ENCODE measurements around the gene MALRD1. TPM values are rescaled to one million over a fixed set of nuclear protein-coding genes. Genes with fewer than 3 reads are reported as not detected.

Gene MALRD1
- total RNA-seq, 2 donors from 2014 or later, result 0.84 to 2.2 TPM

DNA sequence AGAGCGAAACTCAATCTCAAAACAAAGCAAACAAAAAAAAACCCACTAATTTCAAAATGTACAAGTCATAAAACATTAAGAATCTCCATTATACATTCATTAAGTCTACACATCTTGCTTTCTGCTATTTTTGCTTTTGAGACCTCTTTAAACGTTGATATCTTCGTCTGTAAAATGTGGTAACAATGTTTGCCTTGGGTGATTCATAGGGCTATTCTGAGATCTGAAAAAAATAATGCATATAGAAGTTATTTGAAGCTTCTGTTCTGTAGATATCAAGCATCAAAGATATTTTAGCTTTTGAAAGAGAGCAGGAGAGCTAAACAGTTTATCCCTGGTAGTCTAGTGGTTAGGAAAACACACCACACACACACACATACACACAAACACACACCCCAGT lies 609.5 kb downstream of the MALRD1 start:
- no peak for ATAC-seq
- intact Hi-C loops (cut with DNase I), result no loop called here
- DNase-seq, result no peak

DNA sequence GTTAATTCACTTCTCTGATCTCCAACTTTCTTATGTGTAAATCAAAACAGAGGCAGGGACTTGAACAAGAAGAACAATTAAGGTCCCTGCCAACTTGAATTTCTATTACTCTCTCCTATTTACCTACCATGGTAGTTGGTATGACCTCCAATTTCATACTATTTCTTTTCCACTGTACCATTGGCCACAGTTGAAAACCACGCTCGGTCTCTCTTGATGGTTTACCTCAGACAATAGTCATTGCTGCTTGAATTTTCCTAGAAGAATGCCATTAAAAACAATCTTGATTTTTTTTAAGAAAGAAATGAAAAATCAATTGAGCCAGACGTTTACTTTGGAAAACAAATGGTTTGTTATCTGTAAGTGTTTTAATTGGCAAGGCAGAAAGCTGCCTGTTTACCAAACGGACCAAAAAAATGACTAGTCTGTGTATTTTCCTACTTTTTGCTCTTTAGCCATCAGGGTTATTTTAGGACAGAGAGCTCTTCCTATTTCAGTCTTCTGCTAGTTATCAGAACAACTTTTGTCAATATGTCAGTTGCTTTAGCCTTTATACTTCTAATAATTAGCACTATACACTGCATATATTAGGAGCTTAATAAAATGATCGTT lies 610.1 kb downstream of the MALRD1 start:
- ATAC-seq (peak; percentile 38 to 74), DNase-seq (no peak)
- intact Hi-C loops (cut with DNase I), result no loop called here

DNA sequence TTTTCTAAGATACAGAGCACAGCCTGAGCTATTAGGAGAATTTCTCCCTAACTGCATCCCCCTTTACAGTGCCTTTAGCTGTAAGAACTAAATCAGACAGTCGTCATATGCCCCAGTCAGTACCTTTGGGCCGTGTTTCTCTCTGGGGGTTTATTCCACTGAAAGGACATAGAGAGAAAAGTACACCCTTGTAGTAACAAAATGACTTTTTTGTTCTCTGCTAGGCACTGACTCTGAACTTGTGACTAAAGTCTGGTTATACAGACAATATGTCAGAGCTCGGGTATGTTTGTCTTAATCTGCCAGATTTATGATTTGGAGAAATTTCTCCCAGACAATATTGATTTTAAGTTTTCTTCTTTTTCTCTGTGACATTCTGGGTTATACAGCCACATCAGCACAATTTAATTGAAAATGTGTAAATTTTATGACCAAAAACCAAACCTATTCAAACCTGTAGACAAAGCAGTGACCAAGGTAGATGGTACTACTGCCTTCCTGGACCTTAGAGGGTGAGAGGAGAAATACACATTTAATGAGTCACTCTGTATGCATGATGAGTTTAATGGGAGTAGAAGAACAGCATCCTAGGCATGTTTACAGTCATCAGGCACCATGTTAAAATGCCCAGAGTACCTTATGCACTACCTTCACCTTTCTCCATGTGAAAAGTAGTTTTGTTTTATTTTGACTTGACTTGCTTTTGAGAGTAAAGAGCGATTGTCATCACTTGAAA lies 611.5 kb downstream of the MALRD1 start:
- no peak for DNase-seq
- peak in 1 of 2 donors; percentile 93 for ATAC-seq
- intact Hi-C loops (cut with DNase I), result no loop called here

DNA sequence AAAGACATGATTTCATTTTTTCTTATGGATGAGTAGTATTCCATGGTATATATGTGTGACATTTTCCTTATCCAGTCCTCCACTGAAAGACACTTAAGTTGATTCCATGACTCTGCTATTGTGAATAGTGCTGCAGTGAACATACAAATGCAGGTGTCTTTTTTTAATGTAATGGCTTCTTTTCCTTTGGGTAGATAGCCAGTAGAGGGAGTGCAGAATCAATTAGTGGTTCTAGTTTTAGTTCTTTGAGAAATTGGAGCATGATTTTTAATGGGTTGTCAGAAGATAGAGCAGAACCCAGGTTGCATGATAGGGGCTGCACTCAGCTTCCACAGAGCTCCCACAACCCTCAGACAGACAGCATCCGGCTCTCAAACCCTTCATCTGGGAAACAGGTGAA lies 614.7 kb downstream of the MALRD1 start:
- ATAC-seq, result no peak
- intact Hi-C loops (cut with DNase I), result no loop called here
- no peak for DNase-seq

DNA sequence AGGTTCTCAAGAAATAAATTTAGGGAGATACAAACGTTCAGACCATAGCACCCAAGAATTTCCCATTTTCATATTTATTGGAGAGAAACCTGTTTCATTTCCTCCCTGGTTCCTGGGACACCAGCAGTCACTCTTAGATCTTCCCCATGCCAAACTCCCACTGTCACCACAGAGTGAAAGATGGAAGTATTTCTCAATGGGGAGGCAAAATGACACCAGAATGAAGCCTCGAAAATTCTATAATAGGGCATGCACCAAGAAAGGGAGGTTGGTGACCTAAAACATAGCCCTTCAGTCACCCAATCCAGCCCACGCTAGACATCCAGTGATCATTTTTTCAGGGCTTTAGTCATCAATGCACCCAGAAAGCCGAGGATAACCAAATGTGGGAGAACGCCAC lies 619.5 kb downstream of the MALRD1 start:
- ATAC-seq (no peak), DNase-seq (no peak)
- intact Hi-C loops (cut with DNase I), result no loop called here

DNA sequence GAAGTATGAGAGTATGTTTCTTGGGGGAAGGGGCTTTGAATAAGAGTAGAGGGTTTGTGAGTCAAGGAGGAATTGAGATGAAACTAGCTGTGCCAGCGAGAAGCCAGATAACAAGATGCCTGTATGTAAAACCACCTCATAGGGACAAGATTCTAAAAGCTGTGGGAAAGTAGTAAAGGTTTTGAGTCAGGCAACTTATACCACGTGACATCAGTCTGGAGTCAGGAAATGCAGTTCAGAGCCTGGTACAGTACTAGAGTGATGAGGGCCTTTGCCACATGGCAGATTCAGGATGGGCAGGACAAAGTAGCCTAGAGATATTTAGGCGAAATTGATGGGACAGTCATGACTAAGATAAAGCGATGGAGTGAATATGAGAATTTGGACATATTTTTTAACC lies 627.5 kb downstream of the MALRD1 start:
- DNase-seq (no peak), ATAC-seq (no peak)
- intact Hi-C loops (cut with DNase I), result no loop called here

DNA sequence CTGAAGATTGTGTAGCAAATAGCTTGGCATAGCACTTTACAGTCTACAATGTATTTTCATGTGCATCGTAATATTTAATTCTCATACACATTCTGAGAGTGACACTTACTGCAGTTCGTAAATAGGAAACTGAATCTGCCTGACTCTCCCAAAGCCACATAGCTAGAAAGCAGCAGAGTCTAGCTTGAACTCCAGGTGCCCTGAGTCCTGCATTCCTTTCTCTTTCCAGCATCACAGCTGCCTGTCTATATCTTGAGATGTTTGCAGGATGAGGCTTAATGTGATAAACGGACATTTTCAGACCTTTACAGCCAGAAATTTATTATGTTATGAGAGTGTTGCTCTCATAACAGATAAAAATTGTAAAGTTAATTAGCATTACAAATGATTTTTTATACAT lies 634.8 kb downstream of the MALRD1 start:
- DNase-seq (no peak), ATAC-seq (no peak)
- intact Hi-C loops (cut with DNase I), result no loop called here

DNA sequence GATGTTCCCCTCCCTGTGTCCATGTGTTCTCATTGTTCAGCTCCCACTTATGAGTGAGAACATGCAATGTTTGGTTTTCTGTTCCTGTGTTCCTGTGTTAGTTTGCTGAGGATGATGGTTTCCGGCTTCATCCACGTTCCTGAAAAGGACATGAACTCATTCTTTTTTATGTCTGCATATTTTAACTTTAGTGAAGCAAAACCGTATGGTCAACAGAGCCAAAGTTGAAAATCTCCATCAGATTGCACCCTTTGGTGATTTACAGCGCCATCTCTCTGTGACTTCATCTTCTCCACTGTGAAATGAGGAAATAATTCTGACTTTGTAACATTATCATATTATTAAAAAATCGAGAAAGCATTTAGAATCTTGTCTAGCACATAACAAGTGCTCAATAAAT lies 635.4 kb downstream of the MALRD1 start:
- DNase-seq (no peak), ATAC-seq (no peak)
- intact Hi-C loops (cut with DNase I), result no loop called here

DNA sequence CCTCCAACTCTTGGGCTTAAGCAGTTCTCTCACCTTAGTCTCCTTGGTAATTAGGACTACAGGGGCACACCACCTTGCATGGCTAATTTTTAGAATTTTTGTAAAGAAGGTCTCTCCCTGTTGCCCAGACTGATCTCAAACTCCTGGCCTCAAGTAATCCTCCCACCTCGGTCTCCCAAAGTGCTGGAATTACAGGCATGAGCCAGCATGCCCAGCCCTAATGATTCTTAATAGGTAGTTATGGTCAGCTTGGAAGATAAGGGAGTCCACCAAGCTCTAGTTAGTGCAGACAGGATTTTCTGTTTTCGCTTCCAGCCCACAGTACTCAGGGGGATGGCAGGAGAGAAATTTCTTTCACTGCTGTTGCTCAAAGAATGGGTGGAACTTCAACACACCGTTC lies 639.7 kb downstream of the MALRD1 start:
- ATAC-seq, result no peak
- no peak for DNase-seq
- intact Hi-C loops (cut with DNase I), result no loop called here

DNA sequence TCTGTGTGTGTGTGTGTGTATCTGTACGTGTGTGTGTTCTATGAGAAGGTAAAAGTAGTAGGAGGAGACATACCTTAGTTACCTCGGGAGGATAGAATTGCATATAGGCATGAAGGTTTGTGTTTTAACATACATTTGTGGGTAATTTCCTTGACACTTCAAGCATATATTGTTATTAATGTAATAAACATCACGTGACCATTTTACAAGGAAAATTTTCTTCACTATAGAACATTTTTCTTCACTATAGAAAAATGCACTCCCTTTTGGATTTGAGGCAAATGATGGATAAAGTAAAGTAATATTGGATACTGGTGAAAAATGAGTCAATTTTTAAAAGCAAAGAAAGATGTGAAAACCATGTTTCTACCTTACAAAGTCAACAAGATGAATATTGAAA lies 640.6 kb downstream of the MALRD1 start:
- ATAC-seq (no peak), DNase-seq (no peak)
- intact Hi-C loops (cut with DNase I), result no loop called here

DNA sequence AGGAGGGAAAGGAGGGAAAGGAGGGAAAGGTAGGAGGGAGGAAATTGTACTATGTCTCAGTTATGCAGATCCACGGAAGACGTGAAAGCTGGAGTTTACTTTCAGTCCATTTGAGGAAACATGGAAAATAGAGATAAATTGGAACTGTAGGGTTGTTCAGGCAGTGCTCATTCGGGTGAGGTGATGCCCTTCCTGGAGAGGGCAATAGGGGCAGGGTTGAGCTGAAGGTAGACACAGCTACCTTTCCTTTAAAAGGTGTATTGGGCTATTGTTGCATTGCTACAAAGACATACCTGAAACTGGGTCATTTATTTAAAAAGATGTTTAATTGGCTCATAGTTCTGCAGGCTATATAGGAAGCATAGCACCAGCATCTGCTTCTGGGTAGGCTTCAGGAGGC lies 650.7 kb downstream of the MALRD1 start:
- no peak for DNase-seq
- intact Hi-C loops (cut with DNase I), result no loop called here
- ATAC-seq, result no peak

DNA sequence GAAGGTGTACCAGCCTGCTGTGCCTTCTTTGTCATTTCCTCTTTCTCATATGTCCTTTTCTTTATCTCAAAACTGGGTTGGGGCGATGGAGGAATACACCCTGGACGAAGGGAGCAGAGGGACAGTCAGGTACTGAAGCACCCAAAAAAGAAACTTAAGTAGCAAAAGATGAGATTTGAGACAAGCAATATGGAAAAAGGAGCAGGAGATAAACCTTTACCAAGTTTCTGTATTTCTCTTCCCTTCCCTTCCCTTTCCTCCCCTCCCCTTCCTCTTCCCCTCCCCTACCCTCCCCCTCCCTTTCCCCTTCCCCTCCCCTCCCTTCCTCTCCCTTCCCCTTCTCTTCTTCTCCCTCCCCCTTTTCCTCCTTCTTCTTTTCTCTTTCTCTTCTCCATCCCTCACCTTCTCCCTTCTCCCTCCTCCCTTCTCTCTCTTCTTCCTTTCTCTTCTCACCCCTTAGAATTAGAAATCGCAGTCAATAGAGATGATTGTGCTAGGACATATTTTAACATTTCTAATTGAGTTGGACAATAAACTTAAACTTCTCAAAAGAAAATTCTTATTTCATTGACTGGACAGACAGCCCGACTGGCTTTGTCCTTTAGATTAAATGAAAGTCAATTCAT lies 652.9 kb downstream of the MALRD1 start:
- DNase-seq (no peak), ATAC-seq (no peak)
- intact Hi-C loops (cut with DNase I), result no loop called here

DNA sequence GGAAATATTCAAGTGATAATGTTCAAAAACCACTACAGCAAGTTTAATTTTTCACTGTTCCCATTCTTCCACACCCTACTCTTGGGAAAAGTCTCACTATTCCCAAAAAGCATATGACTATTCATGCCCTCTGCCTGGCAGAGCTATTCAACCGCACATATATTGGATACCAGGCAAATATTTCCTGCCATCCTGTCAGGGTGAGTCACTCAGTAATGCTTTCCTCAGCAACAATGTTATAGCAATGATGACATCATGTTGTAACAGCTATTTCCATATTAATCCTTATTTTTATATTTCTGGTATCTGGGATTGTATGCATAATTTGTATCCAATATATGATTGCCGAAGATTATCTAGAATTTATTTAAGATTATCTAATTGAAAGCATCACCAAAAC lies 653.6 kb downstream of the MALRD1 start:
- intact Hi-C loops (cut with DNase I), result no loop called here
- DNase-seq, result no peak

DNA sequence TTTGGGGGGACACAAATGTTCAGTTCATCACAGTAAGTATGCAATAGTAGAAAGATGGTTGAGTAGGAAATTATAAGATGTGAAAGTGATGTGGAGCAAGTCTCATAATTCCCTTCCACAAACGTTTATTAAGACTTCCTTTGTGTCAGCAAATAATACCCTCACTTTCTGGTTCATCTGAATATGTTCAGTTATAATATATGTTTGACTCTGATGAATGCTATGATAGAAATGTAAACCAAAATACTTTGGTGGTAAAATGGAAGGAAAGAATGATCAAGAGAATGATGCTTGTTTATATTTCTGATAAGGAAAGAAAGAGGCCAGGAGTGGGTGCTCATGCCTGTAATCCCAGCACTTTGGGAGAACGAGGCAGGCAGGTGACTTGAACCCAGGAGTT lies 655.9 kb downstream of the MALRD1 start:
- DNase-seq (no peak), ATAC-seq (no peak)
- intact Hi-C loops (cut with DNase I), result no loop called here

More for the DNA sequence above, 653.6 kb downstream of the MALRD1 start:
- no peak for ATAC-seq

DNA sequence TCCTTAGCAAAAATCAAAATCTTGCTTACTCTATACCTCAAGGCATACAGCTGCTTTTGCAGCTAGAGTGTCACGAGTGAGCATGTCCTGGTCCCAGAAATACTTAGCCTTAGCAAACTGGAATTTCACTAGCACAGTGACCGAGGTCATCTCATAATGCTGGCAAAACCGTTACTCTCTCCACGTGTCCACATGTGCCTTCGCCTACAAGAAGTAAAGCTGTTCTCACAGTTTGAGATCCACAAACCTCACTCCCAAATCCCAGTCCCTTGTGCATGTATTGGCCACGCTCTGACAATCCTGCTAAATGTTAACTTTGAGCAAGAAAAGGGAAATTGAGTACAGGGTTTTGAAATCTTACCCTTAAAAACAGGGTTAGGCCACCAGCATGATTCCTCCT lies 656.6 kb downstream of the MALRD1 start:
- ATAC-seq (peak in 1 of 2 donors; percentile 70), DNase-seq (no peak)
- intact Hi-C loops (cut with DNase I), result no loop called here

DNA sequence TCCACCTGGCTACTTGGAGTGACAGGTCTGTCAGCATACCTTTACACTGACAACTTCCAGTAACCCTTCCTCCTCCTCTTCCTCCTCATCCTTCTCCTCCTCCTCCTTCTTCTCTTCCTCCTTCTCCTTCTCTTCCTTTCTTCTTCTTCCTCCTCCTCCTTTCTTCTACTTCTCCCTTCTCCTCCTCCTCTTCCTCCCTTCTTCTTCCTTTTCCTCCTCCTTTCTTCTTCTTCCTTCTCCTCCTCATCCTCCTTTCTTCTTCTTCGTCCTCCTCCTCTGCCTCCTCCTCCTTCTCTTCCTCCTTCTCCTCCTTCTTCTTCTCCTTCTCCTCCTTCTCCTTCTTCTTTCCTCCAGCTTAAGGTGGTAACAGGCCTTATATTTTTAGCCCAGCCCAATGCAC lies 658.3 kb downstream of the MALRD1 start:
- DNase-seq, result no peak
- no peak for ATAC-seq

DNA sequence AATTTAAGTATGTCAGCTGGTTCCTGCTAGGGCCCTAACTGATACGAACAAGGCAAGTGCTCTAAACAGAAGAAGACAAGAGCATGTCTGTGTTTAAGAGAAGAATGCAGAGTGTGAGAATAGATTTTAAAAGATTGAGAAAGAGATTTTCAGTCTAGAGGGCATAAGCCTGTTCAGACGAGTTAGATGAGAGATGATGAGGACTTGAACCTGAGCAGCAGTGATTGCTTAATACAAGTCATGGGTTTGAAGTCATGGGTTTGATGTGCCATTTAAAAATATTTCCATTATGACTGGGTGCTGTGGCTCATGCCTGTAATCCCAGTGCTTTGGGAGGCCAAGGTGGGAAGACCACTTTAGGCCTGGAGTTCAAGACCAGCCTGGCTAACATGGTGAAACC lies 658.8 kb downstream of the MALRD1 start:
- intact Hi-C loops (cut with DNase I), result no loop called here
- ATAC-seq (no peak), DNase-seq (no peak)

More for the DNA sequence above, 658.3 kb downstream of the MALRD1 start:
- intact Hi-C loops (cut with DNase I), result no loop called here

DNA sequence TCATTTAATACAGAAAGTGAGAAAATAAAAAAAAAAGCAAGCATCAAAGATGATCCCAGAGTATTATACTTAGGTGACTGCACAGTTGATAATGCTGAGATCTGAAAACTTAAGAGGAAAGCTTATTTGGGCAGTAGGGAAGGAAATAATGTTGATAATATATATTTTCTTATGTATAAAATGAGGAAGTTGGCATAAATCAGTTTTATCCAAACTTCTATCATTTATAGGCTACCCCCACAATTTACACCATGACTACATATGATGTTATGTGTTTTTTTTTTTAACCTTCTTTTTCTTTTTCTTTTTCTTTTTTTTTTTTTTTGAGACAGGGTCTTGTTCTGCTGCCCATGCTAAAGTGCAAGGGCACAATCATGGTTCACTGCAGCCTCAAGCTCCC lies 659.4 kb downstream of the MALRD1 start:
- intact Hi-C loops (cut with DNase I), result no loop called here
- DNase-seq, result no peak
- no peak for ATAC-seq

DNA sequence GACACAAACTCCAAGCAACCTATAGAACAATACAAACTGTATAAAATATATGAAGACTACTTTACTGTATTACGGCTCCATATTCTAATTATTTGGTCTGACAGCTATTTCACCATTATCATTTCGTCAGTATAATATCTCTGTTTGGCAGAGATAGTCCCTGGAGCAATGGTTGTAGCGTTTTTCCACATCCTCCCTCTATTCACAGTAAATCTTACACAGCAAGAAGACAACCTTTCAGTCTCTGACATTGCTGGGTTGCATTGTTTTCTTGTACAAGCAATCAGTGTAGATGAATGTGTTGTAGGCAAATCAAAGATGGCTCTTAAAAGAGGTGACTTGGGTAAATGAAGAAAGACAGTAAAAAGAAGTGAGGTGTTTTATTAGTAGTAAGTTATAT lies 662.0 kb downstream of the MALRD1 start:
- intact Hi-C loops (cut with DNase I), result no loop called here
- DNase-seq (no peak), ATAC-seq (no peak)

DNA sequence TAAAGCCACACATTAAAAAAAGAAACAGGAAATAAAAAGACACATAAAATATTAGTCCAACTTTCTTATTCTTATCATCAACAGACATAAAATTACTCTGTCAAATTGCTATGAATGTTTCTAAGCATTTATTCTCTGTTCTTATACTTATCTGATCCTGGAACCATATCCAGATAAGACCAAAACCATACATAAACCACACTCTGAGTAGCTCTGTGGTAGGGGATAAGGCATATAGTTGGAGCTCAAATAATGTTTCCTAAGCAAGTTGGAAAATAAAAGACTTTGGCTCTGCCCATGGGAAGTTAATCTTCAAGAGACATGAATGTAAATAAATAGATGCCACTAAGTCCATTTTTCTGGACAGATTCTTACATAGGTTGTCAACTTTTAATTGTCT lies 664.6 kb downstream of the MALRD1 start:
- DNase-seq, result no peak
- intact Hi-C loops (cut with DNase I), result no loop called here
- no peak for ATAC-seq

Measured in left cardiac atrium (tissue), 4 donors.